Endodermal cell (in vitro differentiated cells): ENCODE results near the gene SCGB3A2. TPM values are rescaled to one million over a fixed set of nuclear protein-coding genes. Genes with fewer than 3 reads are reported as not detected.

Experiments used
- DNase-seq: peaks from one replicate; pipeline ENCODE4 v3.0.0-alpha.2; 2017
- H3K27ac ChIP-seq: 2 replicates; pipeline ENCODE4 v1.5.1; 2013; ENCODE audit warnings: mild to moderate bottlenecking, low read depth, low read length, moderate library complexity
- H3K27me3 ChIP-seq: 2 replicates; pipeline ENCODE4 v1.6.1; 2013; ENCODE audit warnings: mild to moderate bottlenecking, low read length, moderate library complexity; ENCODE audit not compliant: insufficient read depth, control insufficient read depth, poor library complexity, severe bottlenecking
- H3K36me3 ChIP-seq: 2 replicates; pipeline ENCODE4 v1.7.0; 2013; ENCODE audit warnings: mild to moderate bottlenecking, low read length, moderate library complexity; ENCODE audit not compliant: control insufficient read depth, insufficient read depth
- H3K4me1 ChIP-seq: one replicate; pipeline ENCODE4 v1.7.0; 2013; ENCODE audit warnings: low read length; ENCODE audit not compliant: control insufficient read depth, insufficient read depth
- H3K4me3 ChIP-seq: 2 replicates; pipeline ENCODE4 v1.5.1; 2013; ENCODE audit warnings: mild to moderate bottlenecking, low read length, moderate library complexity
- H3K9ac ChIP-seq: 2 replicates; pipeline ENCODE4 v1.6.1; 2013; ENCODE audit warnings: mild to moderate bottlenecking, low read length, moderate library complexity; ENCODE audit not compliant: poor library complexity, severe bottlenecking; ENCODE audit errors: extremely low read depth
- H3K9me3 ChIP-seq: 2 replicates; pipeline ENCODE4 v1.6.1; 2013; ENCODE audit warnings: mild to moderate bottlenecking, low read length, moderate library complexity; ENCODE audit not compliant: control insufficient read depth
- H3K27ac Mint-ChIP-seq: 2 replicates; pipeline ENCODE4 v1.8.0; 2020; ENCODE audit warnings: mixed read lengths
- H3K27me3 Mint-ChIP-seq: 2 replicates; pipeline ENCODE4 v1.8.0; 2021; ENCODE audit warnings: mild to moderate bottlenecking, mixed read lengths; ENCODE audit not compliant: insufficient read depth
- H3K36me3 Mint-ChIP-seq: 2 replicates; pipeline ENCODE4 v1.8.0; 2020; ENCODE audit warnings: low read depth, mixed read lengths
- H3K4me1 Mint-ChIP-seq: 2 replicates; pipeline ENCODE4 v1.8.0; 2020; ENCODE audit warnings: mixed read lengths
- H3K4me3 Mint-ChIP-seq: 2 replicates; pipeline ENCODE4 v1.8.0; 2020; ENCODE audit warnings: mild to moderate bottlenecking, moderate library complexity, mixed read lengths
- H3K9me3 Mint-ChIP-seq: 2 replicates; pipeline ENCODE4 v1.8.0; 2020; ENCODE audit warnings: mild to moderate bottlenecking, mixed read lengths
- CTCF ChIP-seq: fragments of 200-600 bp; sonication (generic); conservative IDR thresholded peaks from 2 replicates; pipeline ENCODE4 v1.5.0; 2021; ENCODE audit warnings: antibody characterized with exemption, mild to moderate bottlenecking
- WGBS, 2 experiments: methylation state at CpG; one replicate each; pipeline versions ENCODE4 v1.1.5 to v1.1.7; 2013; ENCODE audit warnings: missing lambda C conversion rate in 2 of 2, mixed read lengths in 1 of 2; ENCODE audit not compliant: insufficient coverage in 1 of 2, insufficient read length in 1 of 2; 5-methylcytosine and 5-hydroxymethylcytosine counted together
- total RNA-seq, 2 donors: library from RNA; stranded (reverse); fragmentation: NEBNext Ultra II Directional in 1 of 2; extraction: Animal tissue kit (Norgen Biotek cat#: 25700) in 1 of 2; gene quantifications; 2 replicates in 1 of 2; 3 replicates in 1 of 2; pipeline ENCODE4 v1.2.1, GENCODE V29; 2021

SCGB3A2 gene
- total RNA-seq, 2 donors from 2014 or later = 1.1 to 18.7 TPM

- Mint-ChIP-seq H3K4me1 (no peaks in the 10 kb centered on the region), H3K27me3 (peaks cover 4% of the 10 kb centered on the region), H3K4me3 (no peak overlapping the region), H3K27ac (no peak overlapping the region), H3K9me3 (no peaks in the 10 kb centered on the region), H3K36me3 (no peaks in the 10 kb centered on the region)
- no peak overlapping the region for H3K4me3 ChIP-seq
- no peaks in the 10 kb centered on the region for H3K36me3 ChIP-seq
- WGBS, 2 experiments = 91 to 93% methylated on average over 2 of the region's 2 CpGs
- H3K27me3 ChIP-seq = no peaks in the 10 kb centered on the region
- H3K4me1 ChIP-seq = no peaks in the 10 kb centered on the region
- DNase-seq = no peak
- no peak overlapping the region for H3K9ac ChIP-seq
- no peaks in the 10 kb centered on the region for H3K9me3 ChIP-seq
- no peak for TF ChIP-seq CTCF
- no peak overlapping the region for H3K27ac ChIP-seq
Measured at GRCh38 chr5:147849226-147849625, 29.3 kb upstream of the SCGB3A2 start.

- peak; percentile 60 for DNase-seq
- Histone ChIP-seq H3K36me3 (no peaks in the 10 kb centered on the region), H3K27me3 (no peaks in the 10 kb centered on the region), H3K4me1 (no peaks in the 10 kb centered on the region), H3K9me3 (no peaks in the 10 kb centered on the region), H3K27ac (no peak overlapping the region), H3K9ac (no peak overlapping the region), H3K4me3 (no peak overlapping the region)
- WGBS, 2 experiments = 80 to 87% methylated on average over 2 to 3 of the region's 3 CpGs
- Mint-ChIP-seq H3K4me3 (no peak overlapping the region), H3K9me3 (no peaks in the 10 kb centered on the region), H3K27ac (no peak overlapping the region), H3K27me3 (peaks cover 4% of the 10 kb centered on the region), H3K4me1 (no peaks in the 10 kb centered on the region), H3K36me3 (no peaks in the 10 kb centered on the region)
- no peak for TF ChIP-seq CTCF
Measured at GRCh38 chr5:147851578-147851977, 26.9 kb upstream of the SCGB3A2 start.

GRCh38 chr5:147852365-147852764 lies 26.1 kb upstream of the SCGB3A2 start:
- no peaks in the 10 kb centered on the region for H3K36me3 Mint-ChIP-seq
- TF ChIP-seq CTCF = no peak
- Histone ChIP-seq H3K27ac (no peak overlapping the region), H3K27me3 (no peaks in the 10 kb centered on the region), H3K4me3 (no peak overlapping the region), H3K9ac (no peak overlapping the region), H3K36me3 (no peaks in the 10 kb centered on the region), H3K9me3 (no peaks in the 10 kb centered on the region), H3K4me1 (no peaks in the 10 kb centered on the region)
- H3K9me3 Mint-ChIP-seq = no peaks in the 10 kb centered on the region
- peak; percentile 55 for DNase-seq
- H3K27me3 Mint-ChIP-seq = peaks cover 4% of the 10 kb centered on the region
- 91 to 97% methylated on average over 3 of the region's 3 CpGs for WGBS, 2 experiments
- no peak overlapping the region for H3K4me3 Mint-ChIP-seq
- H3K4me1 Mint-ChIP-seq = no peaks in the 10 kb centered on the region
- H3K27ac Mint-ChIP-seq = no peak overlapping the region
